ENCODE results near the gene POU3F1. TPM values are rescaled to one million over a fixed set of nuclear protein-coding genes. Genes with fewer than 3 reads are reported as not detected.

Gene POU3F1
- polyA plus RNA-seq, 1 experiment = not detected

DNA sequence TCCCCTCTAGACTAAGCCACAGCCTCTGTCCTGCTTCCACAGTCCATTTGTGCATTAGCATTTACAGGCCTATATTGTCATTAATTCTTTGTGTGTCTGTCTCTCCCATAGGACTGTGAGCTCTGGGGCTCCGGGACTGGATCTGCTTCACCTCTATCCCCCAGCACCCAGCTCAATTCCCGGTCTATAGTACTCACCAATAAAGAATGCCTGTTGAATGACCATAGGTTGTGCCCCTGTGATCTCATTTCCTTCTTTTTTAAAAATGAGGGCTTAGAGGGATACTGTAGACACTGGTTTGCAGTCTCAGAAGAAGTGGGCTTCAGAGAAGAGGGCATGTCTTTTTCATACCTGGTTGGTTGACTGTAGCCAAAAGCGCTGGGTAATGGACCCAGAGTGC, 8.8 kb upstream of the POU3F1 start:
- H3K4me3 ChIP-seq (ENCODE audit: low read depth, low read length) = no peak overlapping the region
- no peak for TF ChIP-seq CTCF (IDR thresholded peaks at IDR 0.05; ENCODE audit: insufficient read depth, low read depth, low read length)
- POLR2A ChIA-PET = no interaction called here
- H3K27me3 ChIP-seq (ENCODE audit: control insufficient read depth, insufficient read depth, low read length) = peaks cover 12% of the 10 kb centered on the region
- no peak for DNase-seq (ENCODE audit: low read depth)
- CTCF ChIA-PET = no interaction called here
- H3K36me3 ChIP-seq (ENCODE audit: control insufficient read depth, insufficient read depth, low read length) = no peaks in the 10 kb centered on the region

DNA sequence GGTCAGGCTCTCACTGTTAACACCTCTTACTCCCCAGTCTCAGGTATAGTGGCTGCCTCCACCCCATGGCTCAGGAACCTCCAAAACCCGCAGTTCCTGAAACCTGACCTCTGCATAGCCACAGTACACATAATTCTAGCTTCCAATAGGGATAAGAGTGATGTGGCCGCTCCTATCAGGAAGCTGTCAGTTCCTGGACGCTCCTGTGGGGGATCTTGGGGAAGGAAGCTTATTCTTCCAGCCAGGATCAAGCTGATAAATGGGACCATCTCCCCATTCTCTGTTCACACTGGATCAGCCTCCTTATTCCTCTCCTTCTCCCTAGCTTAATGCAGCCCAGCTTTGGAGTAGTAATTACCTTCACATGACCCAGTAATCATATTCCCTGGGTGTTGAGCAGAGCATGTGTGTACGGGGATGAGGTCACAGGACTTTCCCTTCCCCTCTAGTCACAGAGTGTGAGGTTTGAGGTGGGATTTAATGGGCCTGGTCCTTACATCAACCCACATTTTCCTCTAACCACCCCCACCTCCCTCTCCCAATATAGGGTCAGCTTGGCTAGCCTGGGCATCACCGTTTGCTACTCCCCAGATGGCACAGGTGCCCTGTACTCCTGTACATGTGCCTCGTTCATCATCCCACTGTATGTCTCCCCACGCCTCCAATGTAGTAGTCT, 7.0 kb upstream of the POU3F1 start:
- ChIA-PET CTCF (interaction anchor here (0.5 to 1.5 kb wide), 2 partner anchors 14 to 26 kb away, joined by 3 to 7 read pairs; no protein-coding TSS in a partner anchor), POLR2A (no interaction called here)
- no peak for DNase-seq (ENCODE audit: low read depth)
- H3K27me3 ChIP-seq (ENCODE audit: control insufficient read depth, insufficient read depth, low read length) = peaks cover 18% of the 10 kb centered on the region
- no peak overlapping the region for H3K4me3 ChIP-seq (ENCODE audit: low read depth, low read length)
- H3K36me3 ChIP-seq (ENCODE audit: control insufficient read depth, insufficient read depth, low read length) = no peaks in the 10 kb centered on the region
- TF ChIP-seq CTCF (IDR thresholded peaks at IDR 0.05; ENCODE audit: insufficient read depth, low read depth, low read length) = no peak

DNA sequence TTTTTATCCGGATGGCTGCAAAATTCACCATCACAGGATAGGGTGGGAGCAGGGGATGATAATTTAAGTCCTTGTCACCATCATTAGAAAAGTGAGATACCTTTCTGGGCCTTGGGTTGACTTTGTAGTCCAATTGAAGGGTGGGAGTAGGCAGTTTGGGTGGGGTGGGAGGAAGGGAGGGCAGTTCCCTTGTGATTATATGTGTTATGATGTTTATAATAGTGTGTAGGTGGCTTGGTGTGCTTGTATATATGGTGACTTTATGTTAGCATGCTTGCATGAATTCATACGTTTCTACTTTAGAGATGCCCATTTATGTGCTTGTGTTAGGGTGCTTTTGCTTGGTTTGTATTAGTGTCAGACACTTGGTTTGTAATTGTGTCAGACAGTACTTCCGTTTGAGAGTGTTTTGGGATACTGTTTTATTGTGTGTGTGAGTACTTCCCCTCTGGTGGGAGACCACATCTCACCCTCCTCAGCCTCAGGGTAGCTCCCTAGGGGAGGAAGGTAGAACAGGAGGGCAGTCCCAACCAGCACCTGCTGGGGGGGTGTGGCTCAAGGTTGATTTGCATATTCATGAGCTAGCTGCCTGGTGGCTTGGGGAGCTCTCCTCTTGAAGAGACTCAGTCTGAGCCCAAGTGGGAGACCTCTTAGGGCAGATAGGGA, 6.3 kb upstream of the POU3F1 start:
- Histone ChIP-seq H3K27me3 (ENCODE audit: control insufficient read depth, insufficient read depth, low read length) (peaks cover 21% of the 10 kb centered on the region), H3K4me3 (ENCODE audit: low read depth, low read length) (no peak overlapping the region), H3K36me3 (ENCODE audit: control insufficient read depth, insufficient read depth, low read length) (no peaks in the 10 kb centered on the region)
- POLR2A ChIA-PET = no interaction called here
- DNase-seq (ENCODE audit: low read depth) = no peak
- no peak for TF ChIP-seq CTCF (IDR thresholded peaks at IDR 0.05; ENCODE audit: insufficient read depth, low read depth, low read length)
- CTCF ChIA-PET = interaction anchor here (1.5 kb wide), 1 partner anchor 15 kb away, joined by 7 read pairs; no protein-coding TSS in a partner anchor

GRCh38 chr1:38051079-38051543, 4.5 kb upstream of the POU3F1 start:
- no peak for DNase-seq (ENCODE audit: low read depth)
- ChIA-PET CTCF (no interaction called here), POLR2A (no interaction called here)
- no peak overlapping the region for H3K4me3 ChIP-seq (ENCODE audit: low read depth, low read length)
- TF ChIP-seq CTCF (IDR thresholded peaks at IDR 0.05; ENCODE audit: insufficient read depth, low read depth, low read length) = no peak
- no peaks in the 10 kb centered on the region for H3K36me3 ChIP-seq (ENCODE audit: control insufficient read depth, insufficient read depth, low read length)
- H3K27me3 ChIP-seq (ENCODE audit: control insufficient read depth, insufficient read depth, low read length) = peaks cover 22% of the 10 kb centered on the region

DNA sequence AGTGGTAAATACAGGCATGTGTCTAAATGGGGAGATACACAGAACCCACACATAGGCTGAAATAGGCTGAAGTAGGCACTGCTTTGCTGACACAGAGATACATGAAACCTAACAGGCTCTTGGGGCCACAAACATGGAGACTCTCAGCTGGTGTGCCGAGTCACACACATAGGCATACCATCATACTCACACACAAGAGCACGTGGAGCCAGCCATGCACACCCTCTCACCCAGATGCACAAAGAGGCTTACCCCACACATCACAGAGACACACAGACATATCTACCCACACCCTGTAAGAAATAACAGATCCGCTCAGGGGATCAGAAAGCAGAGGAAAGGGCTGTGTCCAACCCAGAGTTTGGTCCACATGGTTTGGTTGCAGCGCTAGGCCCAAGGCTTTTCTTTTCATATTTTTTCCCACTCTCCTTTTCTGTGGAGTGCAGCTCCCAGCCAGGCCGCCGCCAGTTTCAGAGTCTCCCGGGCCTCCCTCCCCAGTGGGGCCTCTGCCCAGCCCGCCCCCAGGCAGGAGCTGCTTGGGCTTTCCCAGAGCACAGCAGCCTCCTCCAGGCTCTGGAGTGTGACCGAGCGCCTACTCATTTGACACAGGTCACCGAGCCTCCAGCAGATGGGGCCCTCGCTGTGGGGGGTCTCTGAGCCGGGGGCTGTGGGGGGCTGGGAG, 3.9 kb upstream of the POU3F1 start:
- no peak overlapping the region for H3K4me3 ChIP-seq (ENCODE audit: low read depth, low read length)
- no peak for TF ChIP-seq CTCF (IDR thresholded peaks at IDR 0.05; ENCODE audit: insufficient read depth, low read depth, low read length)
- DNase-seq (ENCODE audit: low read depth) = no peak
- H3K36me3 ChIP-seq (ENCODE audit: control insufficient read depth, insufficient read depth, low read length) = no peaks in the 10 kb centered on the region
- CTCF ChIA-PET = no interaction called here
- POLR2A ChIA-PET = no interaction called here
- peaks cover 25% of the 10 kb centered on the region for H3K27me3 ChIP-seq (ENCODE audit: control insufficient read depth, insufficient read depth, low read length)

Measured in BJ (cell line).